ENCODE data around the gene SUGCT. TPM values are rescaled to one million over a fixed set of nuclear protein-coding genes. Genes with fewer than 3 reads are reported as not detected.

SUGCT gene
- total and polyA plus RNA-seq, 10 donors = 1.4 to 13.6 (median 2.5) TPM

DNA sequence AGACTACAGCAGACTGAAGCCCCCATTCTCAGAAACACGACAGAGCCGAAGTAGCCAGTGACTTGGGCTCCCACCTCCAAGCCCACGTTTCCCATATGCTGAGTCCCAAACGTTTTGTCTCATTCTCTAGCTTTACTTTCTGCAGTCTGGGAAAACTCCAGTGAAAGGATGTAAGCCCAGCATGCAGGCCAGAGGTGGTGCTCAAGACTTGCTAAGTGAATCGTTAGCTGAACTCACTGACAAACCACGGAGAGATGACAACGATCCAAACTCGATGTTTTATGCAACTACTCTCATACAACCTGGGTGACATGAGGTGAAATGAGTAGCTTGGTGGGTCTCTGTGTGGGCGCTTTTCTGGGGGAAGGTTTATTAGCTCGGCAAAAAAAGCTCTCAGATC is 731.8 kb downstream of the SUGCT start:
- intact Hi-C loops (cut with DNase I; ENCODE audit: low total_unique reads) = no loop called here

DNA sequence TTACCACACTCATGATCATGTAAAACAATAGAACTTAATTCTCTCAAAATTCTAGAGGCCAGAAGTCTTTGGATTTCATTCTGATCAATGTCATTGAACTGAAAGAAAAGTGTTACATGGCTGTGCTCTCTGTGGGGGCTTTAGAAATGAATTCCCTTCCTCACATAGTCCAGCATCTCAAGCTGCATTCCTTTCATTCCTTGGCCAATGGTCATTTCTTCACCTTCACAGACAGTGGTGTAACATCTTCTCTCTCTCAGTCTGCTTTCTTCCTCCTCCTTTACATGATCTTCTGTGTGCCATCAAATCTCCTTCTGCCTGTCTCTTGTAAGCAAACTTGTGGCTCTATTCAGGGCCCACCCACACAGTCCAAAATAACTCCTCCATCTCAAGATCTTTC is 735.3 kb downstream of the SUGCT start:
- H3K27me3 ChIP-seq (replicated peaks in 1 of 7) = no peaks in the 10 kb centered on the region
- peaks cover 0 to 12% (median 8%) of the 10 kb centered on the region in 8 donors for H3K9me3 ChIP-seq
- TF ChIP-seq POLR2AphosphoS5 (IDR thresholded peaks at IDR 0.05) = no peak
- TF ChIP-seq, protein P1, sequence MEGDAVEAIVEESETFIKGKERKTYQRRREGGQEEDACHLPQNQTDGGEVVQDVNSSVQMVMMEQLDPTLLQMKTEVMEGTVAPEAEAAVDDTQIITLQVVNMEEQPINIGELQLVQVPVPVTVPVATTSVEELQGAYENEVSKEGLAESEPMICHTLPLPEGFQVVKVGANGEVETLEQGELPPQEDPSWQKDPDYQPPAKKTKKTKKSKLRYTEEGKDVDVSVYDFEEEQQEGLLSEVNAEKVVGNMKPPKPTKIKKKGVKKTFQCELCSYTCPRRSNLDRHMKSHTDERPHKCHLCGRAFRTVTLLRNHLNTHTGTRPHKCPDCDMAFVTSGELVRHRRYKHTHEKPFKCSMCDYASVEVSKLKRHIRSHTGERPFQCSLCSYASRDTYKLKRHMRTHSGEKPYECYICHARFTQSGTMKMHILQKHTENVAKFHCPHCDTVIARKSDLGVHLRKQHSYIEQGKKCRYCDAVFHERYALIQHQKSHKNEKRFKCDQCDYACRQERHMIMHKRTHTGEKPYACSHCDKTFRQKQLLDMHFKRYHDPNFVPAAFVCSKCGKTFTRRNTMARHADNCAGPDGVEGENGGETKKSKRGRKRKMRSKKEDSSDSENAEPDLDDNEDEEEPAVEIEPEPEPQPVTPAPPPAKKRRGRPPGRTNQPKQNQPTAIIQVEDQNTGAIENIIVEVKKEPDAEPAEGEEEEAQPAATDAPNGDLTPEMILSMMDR (IDR thresholded peaks at IDR 0.05 in 8 of 11, conservative IDR thresholded peaks at IDR 0.05 in 3 of 11) = no peak
- TF ChIP-seq POLR2A (IDR thresholded peaks at IDR 0.05) = no peak
- no peaks in the 10 kb centered on the region for H3K36me3 ChIP-seq
- intact Hi-C loops (cut with DNase I; ENCODE audit: low total_unique reads) = no loop called here
- DNase-seq = no peak
- H3K4me3 ChIP-seq = no peak overlapping the region
- H3K4me1 ChIP-seq = no peaks in the 10 kb centered on the region
- no peak overlapping the region for H3K27ac ChIP-seq

More for the DNA sequence above, 731.8 kb downstream of the SUGCT start:
- H3K27ac ChIP-seq = no peak overlapping the region
- WGBS, 5 donors = 76 to 86% (median 81%) methylated on average over 10 of the region's 10 CpGs
- no peaks in the 10 kb centered on the region for H3K27me3 ChIP-seq (replicated peaks in 1 of 7)
- TF ChIP-seq, protein P1 (IDR thresholded peaks at IDR 0.05 in 8 of 11, conservative IDR thresholded peaks at IDR 0.05 in 3 of 11) = no peak
- TF ChIP-seq POLR2A (IDR thresholded peaks at IDR 0.05) (no peak), POLR2AphosphoS5 (IDR thresholded peaks at IDR 0.05) (no peak)
- DNase-seq = no peak
- H3K4me1 ChIP-seq = no peaks in the 10 kb centered on the region
- no peaks in the 10 kb centered on the region for H3K36me3 ChIP-seq
- no peak overlapping the region for H3K4me3 ChIP-seq
- H3K9me3 ChIP-seq = peaks cover 0 to 12% (median 8%) of the 10 kb centered on the region in 8 donors

DNA sequence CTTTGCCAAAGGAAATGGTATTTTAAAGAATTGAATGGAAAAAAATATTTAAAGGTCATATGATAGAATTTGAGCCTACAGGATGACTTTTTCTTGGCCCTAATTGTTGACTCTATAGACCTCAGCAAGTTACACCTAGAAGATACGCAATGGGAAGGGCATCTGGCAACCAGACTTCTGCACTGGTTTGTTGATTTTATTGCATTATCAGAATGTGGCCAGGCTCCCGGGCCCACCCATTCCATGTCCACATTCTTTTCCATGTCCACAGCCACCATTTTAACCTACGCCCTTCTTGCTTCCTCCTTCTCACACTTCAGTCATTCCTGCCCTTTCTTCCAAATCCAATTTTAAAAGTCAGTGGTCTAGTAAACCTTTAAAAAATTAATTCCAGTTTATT is 738.4 kb downstream of the SUGCT start:
- Histone ChIP-seq H3K27ac (no peak overlapping the region), H3K36me3 (no peaks in the 10 kb centered on the region), H3K9me3 (peaks cover 0 to 12% (median 8%) of the 10 kb centered on the region in 8 donors), H3K4me3 (no peak overlapping the region), H3K4me1 (no peaks in the 10 kb centered on the region), H3K27me3 (replicated peaks in 1 of 7) (no peaks in the 10 kb centered on the region)
- intact Hi-C loops (cut with DNase I; ENCODE audit: low total_unique reads) = no loop called here
- 86 to 96% (median 90%) methylated on average over 3 of the region's 3 CpGs for WGBS, 5 donors
- TF ChIP-seq POLR2AphosphoS5 (IDR thresholded peaks at IDR 0.05) (no peak), POLR2A (IDR thresholded peaks at IDR 0.05) (no peak)
- TF ChIP-seq, protein P1 (IDR thresholded peaks at IDR 0.05 in 8 of 11, conservative IDR thresholded peaks at IDR 0.05 in 3 of 11) = no peak
- DNase-seq = no peak

DNA sequence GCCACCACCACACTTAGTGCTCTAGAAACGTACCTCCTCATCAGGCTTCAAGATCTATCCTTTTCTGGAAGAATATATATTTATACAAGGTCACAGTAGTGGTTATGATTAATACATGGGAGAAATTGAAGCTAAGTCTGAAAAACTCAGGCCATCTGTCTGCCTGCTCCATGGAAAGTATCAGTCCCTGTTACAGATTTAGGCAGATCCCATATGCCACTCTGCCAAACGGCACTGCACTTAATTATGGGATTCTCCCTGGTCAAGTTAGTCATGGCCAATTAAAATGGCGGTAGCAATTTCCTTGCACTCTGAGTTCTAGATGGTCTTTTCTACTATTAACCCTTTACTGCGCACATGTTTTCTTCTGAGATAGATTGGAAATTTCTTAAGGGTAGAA is 740.0 kb downstream of the SUGCT start:
- H3K9me3 ChIP-seq = peaks cover 0 to 5% (median 0%) of the 10 kb centered on the region in 8 donors
- no peaks in the 10 kb centered on the region for H3K36me3 ChIP-seq
- intact Hi-C loops (cut with DNase I; ENCODE audit: low total_unique reads) = no loop called here
- no peak for TF ChIP-seq POLR2A (IDR thresholded peaks at IDR 0.05)
- TF ChIP-seq, protein P1 (IDR thresholded peaks at IDR 0.05 in 8 of 11, conservative IDR thresholded peaks at IDR 0.05 in 3 of 11) = no peak
- no peak for TF ChIP-seq POLR2AphosphoS5 (IDR thresholded peaks at IDR 0.05)
- no peak overlapping the region for H3K27ac ChIP-seq
- H3K27me3 ChIP-seq (replicated peaks in 1 of 7) = no peaks in the 10 kb centered on the region
- 77 to 91% (median 87%) methylated on average over 4 of the region's 4 CpGs for WGBS, 5 donors
- no peak for DNase-seq
- H3K4me3 ChIP-seq = no peak overlapping the region
- no peaks in the 10 kb centered on the region for H3K4me1 ChIP-seq
